ENCODE data around the gene NR3C2.

DNA sequence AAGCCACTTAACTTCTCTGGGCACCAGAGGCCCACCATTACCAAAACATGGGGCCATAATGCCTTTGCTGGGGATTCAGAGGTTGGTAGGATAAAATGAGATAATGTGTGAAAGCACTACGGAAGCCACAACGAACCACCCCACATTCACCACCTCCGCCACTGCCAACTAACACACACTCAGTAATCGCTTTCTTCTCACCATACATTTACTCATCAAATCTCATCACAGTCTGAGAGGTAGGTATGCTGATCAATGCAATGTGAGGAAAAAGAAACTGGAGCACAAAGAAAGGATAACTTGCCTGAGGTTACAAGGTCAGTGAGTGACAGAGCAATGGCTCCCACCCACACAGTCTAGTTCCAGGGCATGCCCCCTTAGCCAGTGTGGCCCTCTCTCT is 257.3 kb downstream of the NR3C2 start:
- TF ChIP-seq CTCF (IDR thresholded peaks at IDR 0.05) = no peak
- TF ChIP-seq POLR2A (IDR thresholded peaks at IDR 0.05) = no peak

Data from adrenal gland (tissue), 5 donors.